Psoas muscle (tissue), 8 donors: ENCODE data around the gene WDR19. TPM values are rescaled to one million over a fixed set of nuclear protein-coding genes. Genes with fewer than 3 reads are reported as not detected.

ENCODE experiments used
- ATAC-seq, 4 donors: fragments of 200-7000 bp; cut with Tn5 transposase; one replicate each; pipeline ENCODE4 v1.9.1; 2020; ENCODE audit warnings: moderate library complexity in 3 of 4, mild to moderate bottlenecking in 2 of 4
- DNase-seq, 2 donors: peaks; one replicate each; pipeline ENCODE4 v3.0.0-alpha.2; 2020
- H3K27ac ChIP-seq: fragments of 200-600 bp; one replicate; pipeline ENCODE4 v1.8.0; 2022
- H3K27me3 ChIP-seq, 3 donors: fragments of 200-600 bp in 1 of 3; one replicate each; pipeline versions ENCODE4 v1.6.1 to v1.8.0; 2013 to 2022; ENCODE audit warnings: low read length in 2 of 3, mild to moderate bottlenecking in 2 of 3, moderate library complexity in 1 of 3; ENCODE audit not compliant: insufficient read depth in 3 of 3
- H3K36me3 ChIP-seq, 2 donors: fragments of 200-600 bp in 1 of 2; one replicate each; pipeline versions ENCODE4 v1.6.1 to v1.8.0; 2013 to 2022; ENCODE audit warnings: low read depth in 1 of 2, mild to moderate bottlenecking in 1 of 2, moderate library complexity in 1 of 2; ENCODE audit not compliant: insufficient read depth in 1 of 2
- H3K4me1 ChIP-seq: fragments of 200-600 bp; one replicate; pipeline ENCODE4 v1.8.0; 2022
- H3K4me3 ChIP-seq: fragments of 200-600 bp; one replicate; pipeline ENCODE4 v1.8.0; 2022; ENCODE audit warnings: mild to moderate bottlenecking
- H3K9me3 ChIP-seq: fragments of 200-600 bp; one replicate; pipeline ENCODE4 v1.8.0; 2022
- CTCF ChIP-seq: fragments of 200-600 bp; IDR thresholded peaks from one replicate; pipeline ENCODE4 v1.8.0; 2022; ENCODE audit warnings: antibody characterized with exemption
- WGBS, 3 donors: extraction: QIAGEN DNeasy Blood & Tissue Kit; methylation state at CpG; one replicate each; pipeline versions ENCODE4 v1.1.6 to v1.1.7; 2013; 5-methylcytosine and 5-hydroxymethylcytosine counted together
- intact Hi-C, 2 donors: fragments of 100-400 bp; cut with DNase I; formaldehyde crosslinking; loops; one replicate each; pipeline versions ENCODE4 v1.11.0 to v1.14.2; 2022
- polyA plus RNA-seq, 3 donors: library from polyadenylated mRNA; stranded (reverse); fragments of 200-250 nt; gene quantifications; one replicate each; pipeline ENCODE4 v1.2.3, GENCODE V29; 2013
- total RNA-seq, 4 donors: library from RNA; stranded (reverse); fragmentation: NEBNext Ultra II Directional in 2 of 4; extraction: Animal tissue kit (Norgen Biotek cat#: 25700) in 2 of 4; gene quantifications; one replicate each; pipeline versions ENCODE4 v1.2.1 to v1.2.4, GENCODE V29; 2021 to 2023
- donor health status: healthy with polysubstance abuse.
- donor health status: DM: no; HTN: no; CAD: no; lungs with moderate emphysema.
- donor health status: Bipolar disorder and iron deficiency.
- donor health status: healthy.
- donor health status: DM: yes; HTN: yes; CAD: no.
- donor health status: DM: no; HTN: no; CAD: no.
- donor health status: DM: no; HTN: no; CAD: no.
- donor health status: DM: yes; HTN: yes; CAD: no.

The WDR19 gene
- total and polyA plus RNA-seq, 7 donors = 3.9 to 7.1 (median 5.4) TPM

GRCh38 chr4:39243462-39243861, 61.1 kb downstream of the WDR19 start:
- intact Hi-C loops = no loop called here
- no peak for ATAC-seq
- WGBS, 3 donors = 95 to 97% (median 95%) methylated on average over 3 of the region's 3 CpGs
- H3K9me3 ChIP-seq = no peaks in the 10 kb centered on the region
- no peak overlapping the region for H3K27ac ChIP-seq
- H3K4me1 ChIP-seq = no peaks in the 10 kb centered on the region
- H3K4me3 ChIP-seq = no peak overlapping the region
- TF ChIP-seq CTCF = no peak
- no peaks in the 10 kb centered on the region for H3K27me3 ChIP-seq
- peaks cover 0 to 43% of the 10 kb centered on the region in 2 donors for H3K36me3 ChIP-seq
- no peak for DNase-seq

- DNase-seq (no peak), ATAC-seq (no peak)
- Histone ChIP-seq H3K27ac (no peak overlapping the region), H3K27me3 (no peaks in the 10 kb centered on the region), H3K4me1 (no peaks in the 10 kb centered on the region), H3K4me3 (no peak overlapping the region), H3K9me3 (no peaks in the 10 kb centered on the region), H3K36me3 (peaks cover 0 to 46% of the 10 kb centered on the region in 2 donors)
- no peak for TF ChIP-seq CTCF
- intact Hi-C loops = no loop called here
- WGBS, 3 donors = 49 to 58% (median 55%) methylated on average over 2 of the region's 2 CpGs
Observed at GRCh38 chr4:39255266-39255665, 72.9 kb downstream of the WDR19 start.

GRCh38 chr4:39255871-39256270, 73.5 kb downstream of the WDR19 start:
- Histone ChIP-seq H3K36me3 (peaks cover 0 to 46% of the 10 kb centered on the region in 2 donors), H3K4me1 (no peaks in the 10 kb centered on the region), H3K27ac (no peak overlapping the region), H3K27me3 (no peaks in the 10 kb centered on the region), H3K4me3 (no peak overlapping the region), H3K9me3 (no peaks in the 10 kb centered on the region)
- TF ChIP-seq CTCF = no peak
- DNase-seq (no peak), ATAC-seq (no peak)
- 60 to 71% (median 65%) methylated on average over 5 of the region's 5 CpGs for WGBS, 3 donors
- intact Hi-C loops = no loop called here

- Histone ChIP-seq H3K27ac (no peak overlapping the region), H3K4me3 (no peak overlapping the region), H3K9me3 (no peaks in the 10 kb centered on the region), H3K36me3 (peaks cover 0 to 46% of the 10 kb centered on the region in 2 donors), H3K4me1 (no peaks in the 10 kb centered on the region), H3K27me3 (no peaks in the 10 kb centered on the region)
- intact Hi-C loops = no loop called here
- ATAC-seq = no peak
- 71 to 81% (median 73%) methylated on average over 2 of the region's 2 CpGs for WGBS, 3 donors
- DNase-seq = no peak
- no peak for TF ChIP-seq CTCF
Observed at GRCh38 chr4:39256436-39256835, 74.1 kb downstream of the WDR19 start.

GRCh38 chr4:39259571-39260330, 77.4 kb downstream of the WDR19 start:
- 95 to 99% (median 96%) methylated on average over 4 of the region's 4 CpGs for WGBS, 3 donors
- ATAC-seq (no peak), DNase-seq (no peak)
- intact Hi-C loops = no loop called here
- Histone ChIP-seq H3K27me3 (no peaks in the 10 kb centered on the region), H3K27ac (no peak overlapping the region), H3K4me1 (no peaks in the 10 kb centered on the region), H3K9me3 (no peaks in the 10 kb centered on the region), H3K36me3 (peaks cover 0 to 31% of the 10 kb centered on the region in 2 donors), H3K4me3 (no peak overlapping the region)
- TF ChIP-seq CTCF = no peak
